GM18870 (cell line): ENCODE results near the gene DMRTC2.

Source experiments
- ATAC-seq: cut with Tn5 transposase; IDR thresholded peaks from one replicate; pipeline ENCODE4 v1.9.1; 2021; ENCODE audit warnings: moderate library complexity; ENCODE audit not compliant: unreplicated experiment

The DMRTC2 gene

GRCh38 chr19:41845051-41845590 is 279 bp downstream of the DMRTC2 start:
- no peak for ATAC-seq

GRCh38 chr19:41847351-41848105 is 2.7 kb downstream of the DMRTC2 start:
- no peak for ATAC-seq

DNA sequence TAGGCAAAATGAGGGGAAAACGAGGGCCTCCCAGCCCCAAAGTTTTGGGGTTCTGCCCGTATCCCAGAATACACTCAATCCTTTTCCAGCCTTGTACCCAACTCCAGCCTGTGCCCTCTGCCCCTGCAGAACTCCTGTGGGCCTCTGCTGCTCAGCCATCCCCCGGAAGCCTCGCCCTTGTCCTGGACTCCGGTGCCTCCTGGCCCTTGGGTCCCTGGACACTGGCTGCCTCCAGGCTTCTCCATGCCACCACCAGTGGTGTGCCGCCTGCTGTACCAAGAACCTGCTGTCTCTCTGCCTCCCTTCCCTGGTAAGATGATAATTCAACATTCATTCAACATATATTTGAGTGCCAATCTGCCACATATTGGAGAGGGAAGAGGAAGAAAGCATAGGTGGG is 3.8 kb downstream of the DMRTC2 start:
- no peak for ATAC-seq

DNA sequence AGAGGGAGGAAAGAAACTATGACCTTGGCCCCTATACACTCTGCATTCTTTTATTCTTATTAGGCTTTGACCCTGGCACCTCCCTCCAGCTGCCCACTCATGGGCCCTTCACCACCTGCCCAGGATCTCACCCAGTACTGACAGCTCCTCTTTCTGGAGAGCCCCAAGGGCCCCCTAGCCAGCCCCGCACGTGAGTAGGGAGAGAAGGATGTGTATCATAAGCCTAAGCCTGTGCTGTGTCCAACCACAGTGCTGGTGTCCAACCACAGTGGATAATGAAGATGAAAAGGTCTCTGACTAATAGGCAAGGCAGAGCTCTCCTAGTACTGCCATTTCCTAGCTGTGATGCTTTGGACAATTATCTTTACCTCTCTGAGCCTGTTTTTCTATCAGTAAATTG is 4.2 kb downstream of the DMRTC2 start:
- ATAC-seq, result no peak

DNA sequence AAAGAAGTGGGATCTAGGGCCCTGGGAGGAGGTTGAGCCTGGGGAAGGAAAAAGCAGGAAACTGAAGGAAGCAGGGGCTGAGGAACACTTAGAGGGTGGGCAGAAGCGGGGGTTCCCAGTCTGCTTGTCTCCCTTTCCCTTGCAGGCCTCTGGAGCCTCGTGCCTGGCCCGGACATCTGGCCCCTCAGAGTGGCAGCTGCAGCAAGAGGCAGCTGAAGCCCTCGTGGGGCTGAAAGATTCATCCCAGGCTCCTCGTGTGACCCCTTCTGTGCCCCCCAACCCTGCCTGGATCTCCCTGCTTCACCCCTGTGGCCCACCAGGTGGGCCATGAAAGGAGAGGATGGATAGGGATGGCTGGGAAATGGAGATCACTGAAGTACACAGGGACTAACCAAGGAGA is 5.5 kb downstream of the DMRTC2 start:
- no peak for ATAC-seq

DNA sequence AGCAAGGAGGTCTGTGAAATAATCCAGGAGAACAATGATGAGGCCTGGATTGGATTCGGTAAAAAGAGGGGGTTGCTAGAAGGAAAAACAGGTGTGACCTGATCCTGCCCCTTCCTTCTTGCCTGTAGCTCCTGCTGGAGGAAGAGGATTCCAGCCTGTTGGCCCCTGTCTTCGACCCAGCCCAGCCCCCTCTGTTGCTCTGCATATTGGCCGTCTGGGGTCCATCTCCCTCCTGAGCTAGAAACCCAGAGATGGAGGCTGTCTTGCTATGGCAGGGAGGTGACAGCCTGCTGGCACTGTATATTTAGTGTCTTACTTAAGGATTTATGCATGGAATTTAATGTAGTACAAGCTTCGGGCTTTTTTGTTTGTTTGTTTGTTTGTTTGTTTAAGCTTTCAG is 6.6 kb downstream of the DMRTC2 start:
- ATAC-seq, result no peak

DNA sequence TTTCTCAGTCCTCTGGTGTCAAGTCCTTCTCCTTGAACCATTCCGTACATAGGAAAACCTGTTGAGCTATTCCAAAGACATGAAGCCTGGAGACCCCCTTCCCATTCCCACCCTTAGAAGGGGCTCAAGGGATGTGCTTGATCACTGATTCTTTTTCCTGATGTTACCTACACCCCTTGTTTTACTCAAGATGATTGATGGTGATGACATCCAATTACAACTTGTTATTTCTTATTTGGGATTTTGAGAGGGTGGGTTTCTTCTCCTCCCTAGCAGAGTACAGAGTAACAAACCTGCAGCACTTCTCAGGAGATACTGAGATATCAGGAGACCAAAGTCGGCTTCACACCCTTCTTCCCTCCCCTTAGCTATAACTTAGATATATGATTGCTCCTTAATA is 8.5 kb downstream of the DMRTC2 start:
- no peak for ATAC-seq

- no peak for ATAC-seq
Observed at GRCh38 chr19:41853768-41854167, 8.9 kb downstream of the DMRTC2 start.

DNA sequence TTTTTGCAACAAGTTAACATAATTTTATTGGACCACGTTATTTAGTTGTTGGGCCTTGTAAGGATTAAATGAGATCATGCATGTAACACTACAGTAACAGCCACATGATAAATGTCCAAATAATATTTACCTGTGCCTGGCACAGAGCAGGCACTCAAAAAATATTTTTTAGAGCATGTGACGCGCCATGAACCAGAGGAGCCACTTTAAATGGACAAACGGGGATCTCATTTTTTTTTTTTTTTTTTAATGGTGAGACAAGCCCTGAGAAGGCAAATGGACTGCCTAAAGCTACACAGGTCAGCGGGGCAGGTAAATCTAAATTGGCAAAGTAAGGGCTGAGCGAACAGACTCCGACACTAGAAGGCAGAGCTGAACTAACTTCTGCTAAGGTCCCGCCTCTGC is 14.4 kb downstream of the DMRTC2 start:
- no peak for ATAC-seq

DNA sequence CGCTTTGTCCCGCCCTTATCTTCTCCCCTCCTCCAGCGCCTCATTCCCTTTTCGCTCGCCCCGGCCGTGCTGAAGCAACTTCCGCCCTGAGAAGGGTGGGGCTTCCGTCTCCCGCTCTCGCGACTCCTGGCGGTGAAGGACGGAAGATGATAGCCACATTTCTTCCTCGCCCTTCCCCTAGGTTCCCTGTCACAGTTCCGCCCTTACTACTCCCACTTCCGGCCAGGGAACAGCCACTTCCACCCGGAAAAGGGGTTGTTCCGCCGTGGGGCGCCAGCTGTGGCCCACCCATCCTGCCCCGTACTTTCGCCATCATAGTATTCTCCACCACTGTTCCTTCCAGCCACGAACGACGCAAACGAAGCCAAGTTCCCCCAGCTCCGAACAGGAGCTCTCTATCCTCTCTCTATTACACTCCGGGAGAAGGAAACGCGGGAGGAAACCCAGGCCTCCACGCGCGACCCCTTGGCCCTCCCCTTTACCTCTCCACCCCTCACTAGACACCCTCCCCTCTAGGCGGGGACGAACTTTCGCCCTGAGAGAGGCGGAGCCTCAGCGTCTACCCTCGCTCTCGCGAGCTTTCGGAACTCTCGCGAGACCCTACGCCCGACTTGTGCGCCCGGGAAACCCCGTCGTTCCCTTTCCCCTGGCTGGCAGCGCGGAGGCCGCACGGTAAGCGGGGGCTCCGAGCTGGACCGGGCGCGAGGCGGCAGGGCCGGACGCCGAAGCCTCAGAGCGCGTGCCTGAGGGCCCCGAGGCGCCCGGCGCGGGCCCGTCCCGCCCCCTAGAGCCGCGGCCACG is 15.0 kb downstream of the DMRTC2 start, which contains the start of gene RPS19:
Gene RPS19 (plus strand): TSS at position 638 of the 801 bp plus-strand sequence. CDS start 520 bp downstream, outside the sequence.
- peak; percentile 73 for ATAC-seq

- ATAC-seq, result no peak
Observed at GRCh38 chr19:41860419-41861115, 15.7 kb downstream of the DMRTC2 start.

DNA sequence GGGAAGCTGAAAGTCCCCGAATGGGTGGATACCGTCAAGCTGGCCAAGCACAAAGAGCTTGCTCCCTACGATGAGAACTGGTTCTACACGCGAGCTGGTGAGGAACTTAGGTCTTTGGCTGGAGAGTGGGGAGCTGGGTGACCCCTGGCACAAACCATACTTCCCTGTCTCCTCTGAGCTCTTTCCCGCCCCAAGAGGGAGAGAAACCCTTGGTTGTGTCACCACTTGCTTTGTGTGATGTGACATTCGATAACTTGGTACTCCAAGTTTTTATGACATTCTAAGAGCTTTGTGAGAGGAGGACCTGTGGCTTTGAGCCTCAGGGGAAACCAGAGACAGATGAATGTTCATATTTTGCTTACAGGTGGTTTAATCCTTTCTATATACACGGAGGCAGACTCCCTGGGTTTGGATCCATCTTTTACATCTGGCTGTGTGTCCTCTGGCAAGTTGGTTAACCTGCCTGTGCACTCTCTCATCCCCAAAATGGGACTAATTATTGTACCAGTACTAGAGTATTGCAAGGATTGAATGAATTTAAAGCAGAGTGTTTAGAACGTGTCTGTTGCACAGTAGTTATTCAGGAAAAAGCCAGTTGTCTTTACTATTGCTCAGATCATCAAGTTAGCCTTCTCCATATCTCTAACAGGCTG is 16.4 kb downstream of the DMRTC2 start:
- no peak for ATAC-seq

GRCh38 chr19:41861846-41862245 is 17.0 kb downstream of the DMRTC2 start:
- ATAC-seq, result no peak

DNA sequence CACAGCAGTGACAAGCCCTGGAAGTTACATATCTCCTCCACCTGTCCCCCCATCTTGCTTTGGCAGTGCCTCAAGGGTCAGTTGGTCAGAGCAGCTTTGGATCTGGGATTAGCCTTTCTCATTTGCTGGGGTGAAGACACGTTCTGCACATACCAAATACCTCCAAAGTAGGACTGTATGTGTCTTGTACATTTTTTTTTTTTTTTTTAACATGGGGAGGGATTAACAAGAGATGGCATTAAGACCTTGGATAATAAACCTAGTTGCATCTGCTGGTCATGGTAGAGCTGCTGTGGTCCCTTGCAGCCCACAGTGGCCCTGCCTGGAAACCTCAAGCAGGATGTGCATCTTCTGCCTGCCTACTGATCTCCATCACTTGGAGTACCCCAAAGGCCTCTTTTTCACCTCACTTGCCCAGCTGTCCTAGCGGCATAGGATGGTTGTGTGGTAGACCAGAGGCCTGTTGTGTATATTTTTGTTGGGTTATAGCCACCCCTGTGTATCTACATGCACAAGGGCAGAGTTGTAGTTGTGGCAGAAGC is 17.7 kb downstream of the DMRTC2 start:
- ATAC-seq, result no peak

- ATAC-seq, result no peak
Observed at GRCh38 chr19:41863209-41863931, 18.5 kb downstream of the DMRTC2 start.

DNA sequence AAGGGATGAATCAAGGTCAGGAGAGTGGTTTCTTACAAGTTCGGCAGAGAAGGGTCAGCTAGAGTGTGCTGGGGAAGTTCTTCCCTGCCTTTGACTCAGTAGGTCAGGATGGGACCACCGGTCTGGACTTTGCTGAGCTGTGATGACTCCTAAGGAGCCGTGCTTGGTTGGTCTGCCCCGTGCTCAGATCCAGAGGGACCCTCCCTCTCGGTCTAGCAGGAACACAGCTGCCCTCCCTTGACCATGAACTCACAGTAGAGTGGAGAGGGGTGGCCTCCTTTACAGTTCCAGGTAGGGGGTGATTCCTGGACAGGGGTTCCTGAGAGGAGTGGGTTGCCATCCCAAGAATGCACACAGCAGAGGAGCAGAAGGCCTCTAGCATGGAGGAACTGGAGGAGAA is 19.5 kb downstream of the DMRTC2 start:
- no peak for ATAC-seq

GRCh38 chr19:41866284-41866683 is 21.4 kb downstream of the DMRTC2 start:
- no peak for ATAC-seq

DNA sequence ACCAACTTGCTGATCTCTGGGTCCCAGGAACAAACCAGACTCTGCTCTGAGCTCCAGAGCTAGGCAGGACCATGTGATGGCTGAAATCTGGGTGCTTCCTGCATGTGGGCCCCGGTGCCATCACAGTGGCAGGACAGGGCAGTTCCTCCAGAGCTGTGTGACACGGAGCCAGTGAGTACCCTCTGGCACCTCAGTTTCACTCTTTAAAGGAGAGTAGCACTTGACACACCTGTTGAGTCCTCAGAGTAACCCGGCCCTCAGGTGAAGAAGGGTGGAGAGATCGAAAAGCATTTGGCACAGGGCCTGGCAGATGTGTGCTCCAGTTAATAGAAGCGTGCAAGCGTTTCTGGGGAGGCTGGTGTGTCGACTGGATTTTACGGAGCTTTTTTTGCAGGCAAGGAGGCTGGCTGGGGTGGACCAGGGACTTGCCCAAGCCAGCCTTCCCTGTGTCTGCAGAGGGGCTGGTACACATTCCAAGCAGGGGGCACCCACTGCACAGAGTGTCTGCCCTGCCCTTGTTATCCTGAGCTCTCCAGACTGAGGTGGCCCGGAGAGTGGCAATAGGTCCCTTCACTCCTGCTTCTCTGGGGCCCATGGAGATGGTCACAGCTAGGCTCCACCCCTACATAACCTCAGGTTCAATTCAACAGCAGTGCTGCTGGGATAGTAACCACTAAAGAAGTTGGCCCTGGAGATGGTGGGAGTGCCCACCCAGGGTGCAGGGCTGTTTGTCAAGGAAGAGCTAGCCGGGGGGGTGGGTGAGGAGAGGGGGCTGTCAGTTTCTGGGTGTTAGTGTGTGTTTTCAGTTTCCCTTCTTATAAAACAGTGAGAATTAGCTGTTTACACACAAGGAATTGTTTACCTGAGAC is 23.5 kb downstream of the DMRTC2 start:
- ATAC-seq, result no peak

- no peak for ATAC-seq
Observed at GRCh38 chr19:41868989-41869300, 24.1 kb downstream of the DMRTC2 start.
